ENCODE measurements around the gene EPHA6.

- TF ChIP-seq POLR2A (IDR thresholded peaks at IDR 0.05; ENCODE audit: low read depth, low read length): no peak
- no peak for TF ChIP-seq TAF1 (IDR thresholded peaks at IDR 0.05; ENCODE audit: low read depth, low read length)
- TF ChIP-seq POLR2AphosphoS5 (IDR thresholded peaks at IDR 0.05; ENCODE audit: low read depth, low read length): no peak
These were observed 63.1 kb downstream of the EPHA6 start for GRCh38 chr3:96877510-96877909.
